Esophagus mucosa (tissue), 1 donor: ENCODE measurements around the gene MED13. TPM values are rescaled to one million over a fixed set of nuclear protein-coding genes. Genes with fewer than 3 reads are reported as not detected.

Experiments used
- ATAC-seq: fragments of 200-7000 bp; cut with Tn5 transposase; one replicate; pipeline ENCODE4 v1.9.1; 2020
- total RNA-seq: library from RNA; stranded (reverse); gene quantifications from one replicate; pipeline ENCODE4 v1.2.4, GENCODE V29; 2023
- donor health status: DM: yes; HTN: yes; CAD: no.

Gene MED13
- total RNA-seq = 43.7 TPM

GRCh38 chr17:62064791-62065563, at the start of gene MED13:
Gene MED13 (minus strand): TSS chr17:62065278. CDS start chr17:62065205, 73 bp downstream.
- ATAC-seq = peak; percentile 40

GRCh38 chr17:62112229-62112628, 47.2 kb upstream of the MED13 start:
- no peak for ATAC-seq

- no peak for ATAC-seq
Observed at GRCh38 chr17:62111562-62112171, 46.6 kb upstream of the MED13 start.

GRCh38 chr17:62110923-62111484, 45.9 kb upstream of the MED13 start:
- ATAC-seq = no peak

- peak; percentile 53 for ATAC-seq
Observed at GRCh38 chr17:62109924-62110323, 44.8 kb upstream of the MED13 start.

GRCh38 chr17:62109378-62109902, 44.4 kb upstream of the MED13 start:
- ATAC-seq = peak; percentile 89

- ATAC-seq = no peak
Observed at GRCh38 chr17:62105861-62106260, 40.8 kb upstream of the MED13 start.

- ATAC-seq = no peak
Observed at GRCh38 chr17:62105357-62105756, 40.3 kb upstream of the MED13 start.

- ATAC-seq = no peak
Observed at GRCh38 chr17:62101515-62101914, 36.4 kb upstream of the MED13 start.

GRCh38 chr17:62101090-62101489, 36.0 kb upstream of the MED13 start:
- ATAC-seq = no peak

GRCh38 chr17:62100055-62100454, 35.0 kb upstream of the MED13 start:
- ATAC-seq = no peak

- ATAC-seq = no peak
Observed at GRCh38 chr17:62099532-62099931, 34.5 kb upstream of the MED13 start.

GRCh38 chr17:62098623-62099231, 33.6 kb upstream of the MED13 start:
- peak; percentile 32 for ATAC-seq

- ATAC-seq = no peak
Observed at GRCh38 chr17:62096401-62096670, 31.3 kb upstream of the MED13 start.

GRCh38 chr17:62094175-62094574, 29.1 kb upstream of the MED13 start:
- ATAC-seq = no peak

- ATAC-seq = peak; percentile 99
Observed at GRCh38 chr17:62093188-62094155, 28.4 kb upstream of the MED13 start.

GRCh38 chr17:62092784-62093183, 27.7 kb upstream of the MED13 start:
- no peak for ATAC-seq

- no peak for ATAC-seq
Observed at GRCh38 chr17:62091804-62092203, 26.7 kb upstream of the MED13 start.

- ATAC-seq = no peak
Observed at GRCh38 chr17:62090868-62091267, 25.8 kb upstream of the MED13 start.

- ATAC-seq = no peak
Observed at GRCh38 chr17:62090021-62090824, 25.1 kb upstream of the MED13 start.

GRCh38 chr17:62089334-62089733, 24.3 kb upstream of the MED13 start:
- ATAC-seq = no peak
